Fibroblast of skin of right quadriceps (primary cell): Measurements from ENCODE around the gene STX18.
"Not testable (repeated sequence)": the region's sequence is repeated elsewhere in the genome, so short reads cannot be mapped to it uniquely, and the experiment has no call there.

Source experiments
- DNase-seq: peaks from one replicate; pipeline ENCODE4 v3.0.0-alpha.2; 2013

STX18 gene

GRCh38 chr4:4506961-4507360 is 34.9 kb downstream of the STX18 start:
- DNase-seq: no peak

GRCh38 chr4:4505211-4505610 is 36.6 kb downstream of the STX18 start:
- not testable (repeated sequence) for DNase-seq

- DNase-seq: no peak
Observed at GRCh38 chr4:4504783-4505182, 37.1 kb downstream of the STX18 start.

DNA sequence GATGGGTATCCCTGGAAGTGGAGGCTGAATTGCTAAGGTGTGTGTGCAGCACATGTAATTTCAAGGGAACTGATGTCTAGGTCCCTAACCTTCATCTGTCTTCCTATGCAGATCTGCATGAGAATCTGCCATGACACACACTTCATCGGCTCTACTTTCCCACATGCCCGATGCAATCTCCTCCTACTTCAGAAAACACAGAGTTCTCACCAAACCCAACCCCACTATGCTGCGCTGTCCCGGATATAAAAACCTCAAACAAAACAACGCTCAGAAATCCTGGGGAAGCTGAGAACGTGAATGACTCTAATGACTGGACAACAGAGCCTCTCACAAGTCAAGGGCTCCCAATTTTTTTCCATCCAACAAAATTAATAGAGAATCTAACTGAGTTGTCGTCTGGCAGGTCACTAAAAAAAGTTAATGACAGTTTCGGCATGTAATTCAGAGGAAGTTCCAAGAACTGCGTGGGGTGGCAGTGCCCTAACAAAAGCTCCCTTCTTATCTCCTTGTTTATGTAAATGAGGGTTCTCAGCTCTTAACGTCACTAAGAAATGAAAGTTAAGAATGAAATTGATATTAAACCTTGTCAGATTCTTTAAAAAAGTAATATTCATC is 39.0 kb downstream of the STX18 start:
- DNase-seq: peak; percentile 21

- no peak for DNase-seq
Observed at GRCh38 chr4:4501679-4502078, 40.2 kb downstream of the STX18 start.

GRCh38 chr4:4499438-4500123 is 42.3 kb downstream of the STX18 start:
- DNase-seq: no peak

DNA sequence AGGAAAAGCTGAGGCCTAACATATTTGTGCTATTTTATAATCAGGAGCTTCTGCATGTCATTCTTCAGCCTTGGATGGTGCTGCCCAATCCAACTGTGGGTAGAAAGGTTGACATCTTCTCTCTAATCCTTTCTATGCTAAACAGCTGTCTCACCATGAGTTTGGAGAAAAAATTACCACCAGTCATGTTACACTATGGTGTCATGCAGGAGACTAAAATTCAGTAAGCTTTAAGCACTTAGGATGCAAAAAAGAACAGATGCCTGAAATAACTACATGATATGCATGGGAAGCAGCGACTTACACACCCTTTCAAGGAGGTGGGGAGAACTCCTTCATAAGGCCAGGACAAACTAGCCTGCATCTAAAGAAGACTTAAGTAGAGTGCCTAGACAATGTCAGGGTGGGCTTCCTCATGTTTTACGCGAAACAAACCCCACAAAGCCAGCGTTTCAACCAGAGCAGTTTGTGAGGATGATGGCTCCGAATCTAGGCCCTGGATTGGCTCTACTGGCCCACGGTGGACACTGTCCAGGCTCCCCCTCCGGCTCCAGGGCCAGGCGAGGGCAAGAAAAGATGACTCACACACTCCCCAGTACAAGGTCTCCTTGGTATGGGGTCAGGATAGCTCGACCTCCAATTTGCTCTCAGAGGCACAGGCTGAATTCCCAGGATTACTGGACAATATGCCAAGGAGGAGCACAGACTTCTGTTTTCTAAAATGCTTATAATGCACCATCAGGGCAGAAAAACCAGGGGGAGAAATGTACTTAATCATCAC is 45.1 kb downstream of the STX18 start:
- no peak for DNase-seq

GRCh38 chr4:4494882-4495281 is 47.0 kb downstream of the STX18 start:
- DNase-seq: no peak

- peak; percentile 70 for DNase-seq
Observed at GRCh38 chr4:4492161-4492847, 49.5 kb downstream of the STX18 start.

- no peak for DNase-seq
Observed at GRCh38 chr4:4491396-4491893, 50.4 kb downstream of the STX18 start.

GRCh38 chr4:4490816-4491215 is 51.0 kb downstream of the STX18 start:
- no peak for DNase-seq

DNA sequence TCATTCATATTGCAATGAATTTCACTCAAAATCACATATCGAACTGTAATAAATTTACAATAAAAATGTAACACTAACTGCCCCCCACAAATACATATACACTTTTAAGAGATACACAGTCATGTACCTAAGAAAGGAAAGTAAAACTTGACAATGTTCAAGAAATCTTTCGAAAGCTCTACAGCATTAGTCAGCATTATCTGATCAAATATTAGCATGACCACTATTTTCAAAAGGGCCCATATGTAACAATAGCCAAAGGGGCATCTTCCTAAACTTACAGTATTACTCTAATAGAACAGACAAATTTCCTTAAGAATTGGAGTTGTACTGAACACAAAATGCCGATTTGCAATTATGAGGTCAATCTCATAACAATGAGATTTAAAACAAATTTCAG is 51.8 kb downstream of the STX18 start:
- DNase-seq: no peak

DNA sequence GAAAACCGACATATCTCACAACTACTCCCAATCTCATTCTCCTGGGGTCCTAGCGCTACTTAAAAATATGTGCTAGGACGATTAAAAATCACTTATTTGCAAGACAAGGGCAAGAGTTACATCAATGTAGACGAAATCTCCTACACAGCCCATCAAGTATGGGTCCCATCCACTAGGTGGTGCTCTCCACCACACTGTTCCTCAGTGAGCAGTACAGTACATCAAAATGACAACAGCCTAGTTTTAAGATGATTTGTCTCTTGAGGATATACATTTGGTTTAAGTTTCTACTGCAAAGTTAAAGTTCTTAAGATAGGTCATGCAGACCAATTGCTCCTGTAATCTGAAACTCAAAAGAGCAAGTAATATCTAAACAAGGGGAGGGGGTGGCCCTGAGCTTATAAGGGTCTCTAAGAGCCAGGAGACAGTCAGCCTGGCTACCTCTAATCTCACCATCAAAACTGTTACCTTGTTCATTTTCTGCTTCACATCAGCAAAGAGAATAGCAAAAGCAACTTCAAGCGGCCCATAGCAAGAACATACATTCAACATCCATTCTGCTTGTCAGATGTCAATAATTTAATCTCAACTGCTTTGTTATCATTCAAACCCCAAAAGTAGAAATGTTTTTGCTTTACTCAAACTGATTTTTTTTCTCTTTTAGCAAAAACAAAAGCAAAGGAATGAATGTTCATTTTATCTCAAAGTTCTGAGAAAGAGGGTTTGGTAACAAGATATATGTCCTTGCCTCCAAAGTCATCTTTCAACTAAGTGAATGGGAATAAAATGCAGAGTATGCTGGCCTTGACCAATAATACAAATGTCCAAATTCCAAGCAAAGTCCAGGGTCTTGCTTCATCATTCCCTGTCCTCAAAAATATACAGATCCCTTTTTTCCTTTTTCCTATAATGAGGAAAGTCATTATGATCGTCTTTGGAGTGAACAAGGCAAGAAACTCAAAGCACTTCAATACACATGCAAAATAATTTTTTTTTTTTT is 53.1 kb downstream of the STX18 start:
- DNase-seq: peak; percentile 71

DNA sequence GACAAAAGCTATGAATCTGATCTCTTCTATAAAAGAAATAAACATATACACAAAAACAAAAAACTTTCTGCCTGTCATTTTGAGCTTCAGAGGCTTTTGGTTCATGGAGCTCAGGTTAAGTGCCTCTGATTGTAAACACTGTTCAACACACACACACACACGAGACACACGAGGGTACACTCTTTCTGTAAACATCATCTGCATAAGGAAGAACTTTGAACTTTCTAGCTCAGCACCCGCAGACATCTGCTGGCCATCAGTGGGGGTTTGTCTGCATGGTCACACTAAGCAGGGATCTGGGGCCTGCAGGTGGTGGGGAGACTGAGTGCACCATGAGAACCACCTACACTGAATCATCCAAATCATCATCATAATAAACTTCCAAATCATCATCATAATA is 54.9 kb downstream of the STX18 start:
- no peak for DNase-seq

DNA sequence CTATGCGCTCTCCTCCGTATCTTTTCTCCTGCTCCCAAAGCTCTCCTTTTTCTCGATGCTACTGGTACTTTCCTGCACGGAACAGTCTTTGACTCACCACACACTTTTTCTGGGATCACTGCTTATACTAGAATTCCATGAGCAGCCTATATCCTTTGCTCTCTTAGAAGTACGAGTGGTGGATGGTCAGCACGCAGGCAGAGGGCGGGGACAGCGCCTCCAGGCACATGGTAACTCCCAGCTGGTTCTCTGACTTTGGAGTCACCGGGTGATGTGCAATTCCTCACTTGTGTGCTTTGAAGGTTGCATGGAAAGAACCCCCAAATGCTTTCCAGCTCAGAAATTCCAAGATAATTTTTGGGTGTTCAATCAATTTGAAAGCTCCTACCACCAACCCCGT is 56.0 kb downstream of the STX18 start:
- no peak for DNase-seq

GRCh38 chr4:4481399-4481994 is 60.4 kb downstream of the STX18 start:
- no peak for DNase-seq

- DNase-seq: peak; percentile 14
Observed at GRCh38 chr4:4480685-4481398, 61.0 kb downstream of the STX18 start.

GRCh38 chr4:4480205-4480604 is 61.6 kb downstream of the STX18 start:
- no peak for DNase-seq

- no peak for DNase-seq
Observed at GRCh38 chr4:4479366-4479765, 62.5 kb downstream of the STX18 start.

GRCh38 chr4:4477796-4478195 is 64.1 kb downstream of the STX18 start:
- no peak for DNase-seq

- peak; percentile 15 for DNase-seq
Observed at GRCh38 chr4:4477391-4477790, 64.5 kb downstream of the STX18 start.
